Subcutaneous preadipocyte (primary cell): ENCODE results near the gene AADAC. TPM values are rescaled to one million over a fixed set of nuclear protein-coding genes. Genes with fewer than 3 reads are reported as not detected.

Experiments
- total RNA-seq: library from RNA; depleted of rRNA; stranded (reverse); fragments of >200 nt; gene quantifications from 2 replicates; pipeline ENCODE4 v1.2.3, GENCODE V29; 2012

AADAC gene
- under 0.01 TPM in 1 of 2 replicates, not detected in the other for total RNA-seq

GRCh38 chr3:151813799-151814198, at the start of gene AADAC:
AADAC (plus strand) TSS chr3:151814116; CDS start chr3:151814163, 47 bp downstream.

DNA sequence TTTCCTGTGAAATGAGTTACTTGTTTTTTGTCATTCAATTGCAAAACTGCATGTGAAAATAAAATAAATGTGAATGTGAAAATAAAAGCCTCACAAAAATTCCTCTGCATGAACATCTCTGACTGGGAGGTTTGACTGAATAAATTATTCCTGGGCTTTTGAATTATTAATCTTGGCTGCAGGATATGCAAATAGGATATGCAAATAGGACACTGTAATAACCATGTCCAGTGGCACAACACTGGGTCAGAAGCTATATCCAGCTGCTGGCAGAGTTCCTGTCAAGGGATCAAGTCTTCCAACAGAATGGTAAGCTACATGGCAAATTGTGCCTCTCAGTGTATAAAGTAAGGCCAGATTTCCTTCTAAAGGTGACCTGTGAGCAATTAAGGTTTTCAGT, 59.5 kb downstream of the AADAC start, which contains the start of gene SUCNR1:
Gene SUCNR1 (plus strand): TSS at position 246 of the 400 bp plus-strand sequence. CDS start 6,250 bp downstream, outside the sequence.

Other genes starting within 250 kb of the AADAC start
- gene AADACL2, start 80.2 kb upstream of the AADAC start, total RNA-seq, result not detected in 2 replicates
- not detected in 2 replicates for gene SUCNR1, start 59.5 kb downstream of the AADAC start, total RNA-seq